Adrenal gland (tissue), 5 donors: ENCODE data around the gene TMEM245.

Source experiments
- CTCF ChIP-seq, 6 experiments: fragments of 450-650 bp in 4 of 6; fragments of 200-600 bp in 2 of 6; sonication (generic) in 1 of 6; IDR thresholded peaks; 1 replicate in 5 of 6; 2 replicates in 1 of 6; pipeline versions ENCODE4 v1.5.1 to v1.8.0; 2016 to 2021; ENCODE audit warnings: antibody characterized with exemption in 6 of 6, mild to moderate bottlenecking in 2 of 6, moderate library complexity in 1 of 6
- POLR2A ChIP-seq, 2 donors: fragments of 450-650 bp; IDR thresholded peaks; one replicate each; pipeline ENCODE4 v1.6.1; 2017; ENCODE audit warnings: antibody characterized with exemption in 2 of 2, mild to moderate bottlenecking in 2 of 2, moderate library complexity in 1 of 2
- donor health status: DM: no; HTN: no; CAD: no.

GRCh38 chr9:109011231-109011671, 108.5 kb downstream of the TMEM245 start:
- TF ChIP-seq CTCF (IDR thresholded peaks at IDR 0.05) (no peak), POLR2A (IDR thresholded peaks at IDR 0.05) (peak in 1 of 2 donors; percentile 61)
